Parathyroid adenoma (tissue), 2 donors: ENCODE measurements around the gene CCIN.

Experiments used
- H2AFZ ChIP-seq: fragments of 300-600 bp; sonication (generic); one replicate; pipeline ENCODE4 v1.7.0; 2017; ENCODE audit warnings: antibody characterized with exemption, mild to moderate bottlenecking
- H3K27ac ChIP-seq: fragments of 300-600 bp; sonication (generic); one replicate; pipeline ENCODE4 v1.7.0; 2017
- H3K27me3 ChIP-seq: fragments of 300-600 bp; sonication (generic); one replicate; pipeline ENCODE4 v1.7.0; 2017; ENCODE audit warnings: low read length; ENCODE audit not compliant: control insufficient read depth, insufficient read depth
- H3K36me3 ChIP-seq: fragments of 300-600 bp; sonication (generic); one replicate; pipeline ENCODE4 v1.7.0; 2017; ENCODE audit warnings: low read length; ENCODE audit not compliant: control insufficient read depth, insufficient read depth
- H3K4me1 ChIP-seq: fragments of 300-600 bp; sonication (generic); one replicate; pipeline ENCODE4 v1.7.0; 2017; ENCODE audit warnings: control low read depth
- H3K4me2 ChIP-seq: fragments of 300-600 bp; sonication (generic); one replicate; pipeline ENCODE4 v1.7.0; 2017; ENCODE audit warnings: low read length
- H3K4me3 ChIP-seq: fragments of 300-600 bp; sonication (generic); one replicate; pipeline ENCODE4 v1.7.0; 2017; ENCODE audit warnings: low read depth, low read length
- H3K79me2 ChIP-seq: fragments of 300-600 bp; sonication (generic); one replicate; pipeline ENCODE4 v1.7.0; 2017; ENCODE audit warnings: control low read depth
- H3K9ac ChIP-seq: fragments of 300-600 bp; sonication (generic); one replicate; pipeline ENCODE4 v1.7.0; 2017; ENCODE audit warnings: mild to moderate bottlenecking
- H3K9me3 ChIP-seq: fragments of 300-600 bp; sonication (generic); one replicate; pipeline ENCODE4 v1.7.0; 2017; ENCODE audit warnings: low read length; ENCODE audit not compliant: control insufficient read depth
- TF ChIP-seq, protein P1 (sequence below): fragments of 300-600 bp; sonication (generic); IDR thresholded peaks from one replicate; pipeline ENCODE4 v1.7.0; 2017; ENCODE audit warnings: antibody characterized with exemption, mild to moderate bottlenecking
- donor health status: primary hyperparathyroidism.

Gene CCIN

DNA sequence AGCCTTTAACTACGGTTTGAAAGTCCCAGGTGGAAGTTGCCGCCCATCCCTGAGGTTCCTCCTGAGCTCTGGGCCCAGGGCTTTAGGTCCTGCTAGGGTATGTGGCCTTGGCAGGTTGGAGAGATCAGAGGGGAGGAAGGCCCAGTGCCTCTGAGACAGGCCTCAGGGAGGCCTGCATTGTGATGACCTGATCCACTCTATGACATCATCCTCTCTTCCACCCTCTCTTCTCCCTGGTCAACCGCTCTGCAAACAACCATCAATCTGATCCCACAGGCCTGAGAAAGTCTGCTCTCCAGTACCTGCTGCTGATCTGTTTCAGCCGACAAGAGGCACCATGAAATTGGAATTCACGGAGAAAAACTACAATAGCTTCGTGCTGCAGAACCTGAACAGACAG, at the start of gene CCIN:
CCIN (plus strand) TSS at position 223 of the 400 bp plus-strand sequence; CDS start at position 338, 115 bp downstream.
- TF ChIP-seq, protein P1, sequence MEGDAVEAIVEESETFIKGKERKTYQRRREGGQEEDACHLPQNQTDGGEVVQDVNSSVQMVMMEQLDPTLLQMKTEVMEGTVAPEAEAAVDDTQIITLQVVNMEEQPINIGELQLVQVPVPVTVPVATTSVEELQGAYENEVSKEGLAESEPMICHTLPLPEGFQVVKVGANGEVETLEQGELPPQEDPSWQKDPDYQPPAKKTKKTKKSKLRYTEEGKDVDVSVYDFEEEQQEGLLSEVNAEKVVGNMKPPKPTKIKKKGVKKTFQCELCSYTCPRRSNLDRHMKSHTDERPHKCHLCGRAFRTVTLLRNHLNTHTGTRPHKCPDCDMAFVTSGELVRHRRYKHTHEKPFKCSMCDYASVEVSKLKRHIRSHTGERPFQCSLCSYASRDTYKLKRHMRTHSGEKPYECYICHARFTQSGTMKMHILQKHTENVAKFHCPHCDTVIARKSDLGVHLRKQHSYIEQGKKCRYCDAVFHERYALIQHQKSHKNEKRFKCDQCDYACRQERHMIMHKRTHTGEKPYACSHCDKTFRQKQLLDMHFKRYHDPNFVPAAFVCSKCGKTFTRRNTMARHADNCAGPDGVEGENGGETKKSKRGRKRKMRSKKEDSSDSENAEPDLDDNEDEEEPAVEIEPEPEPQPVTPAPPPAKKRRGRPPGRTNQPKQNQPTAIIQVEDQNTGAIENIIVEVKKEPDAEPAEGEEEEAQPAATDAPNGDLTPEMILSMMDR, result no peak
- H3K27ac ChIP-seq, result no peak within 1 kb of the TSS

DNA sequence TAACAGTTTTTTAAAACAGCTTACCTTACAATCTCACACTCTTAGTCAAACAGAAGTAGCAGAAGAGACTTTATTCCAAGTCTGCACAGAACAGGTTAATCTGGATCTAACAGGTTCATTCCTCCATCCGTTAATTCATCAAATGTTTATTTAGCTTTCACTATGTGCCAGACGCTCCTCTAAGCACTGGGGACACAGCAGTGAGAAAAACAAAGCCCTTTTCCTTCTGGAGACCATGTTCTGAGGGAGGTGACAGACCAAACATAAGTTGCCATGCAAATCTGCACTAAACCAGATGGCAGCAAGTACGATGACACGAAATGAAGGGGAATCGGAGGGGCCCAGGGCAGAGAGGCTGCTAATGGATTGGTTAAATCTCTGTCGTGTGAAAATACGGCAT, 49.7 kb upstream of the CCIN start:
- H3K27ac ChIP-seq, result no peak overlapping the region
- no peaks in the 10 kb centered on the region for H3K79me2 ChIP-seq
- H2AFZ ChIP-seq, result no peak overlapping the region
- no peak overlapping the region for H3K4me3 ChIP-seq
- no peak overlapping the region for H3K4me2 ChIP-seq
- H3K27me3 ChIP-seq, result no peaks in the 10 kb centered on the region
- no peak overlapping the region for H3K9ac ChIP-seq
- H3K36me3 ChIP-seq, result no peaks in the 10 kb centered on the region
- no peaks in the 10 kb centered on the region for H3K4me1 ChIP-seq
- H3K9me3 ChIP-seq, result no peaks in the 10 kb centered on the region
- TF ChIP-seq, protein P1, result no peak

More for the DNA sequence above, at the start of gene CCIN:
- Histone ChIP-seq H3K9me3 (no peaks in the 10 kb centered on the region), H3K4me1 (no peaks in the 10 kb centered on the region), H3K36me3 (no peaks in the 10 kb centered on the region), H3K9ac (no peak within 1 kb of the TSS), H3K4me3 (no peak within 1 kb of the TSS), H3K4me2 (no peak within 1 kb of the TSS), H2AFZ (no peak within 1 kb of the TSS), H3K79me2 (no peaks in the 10 kb centered on the region), H3K27me3 (no peaks in the 10 kb centered on the region)

DNA sequence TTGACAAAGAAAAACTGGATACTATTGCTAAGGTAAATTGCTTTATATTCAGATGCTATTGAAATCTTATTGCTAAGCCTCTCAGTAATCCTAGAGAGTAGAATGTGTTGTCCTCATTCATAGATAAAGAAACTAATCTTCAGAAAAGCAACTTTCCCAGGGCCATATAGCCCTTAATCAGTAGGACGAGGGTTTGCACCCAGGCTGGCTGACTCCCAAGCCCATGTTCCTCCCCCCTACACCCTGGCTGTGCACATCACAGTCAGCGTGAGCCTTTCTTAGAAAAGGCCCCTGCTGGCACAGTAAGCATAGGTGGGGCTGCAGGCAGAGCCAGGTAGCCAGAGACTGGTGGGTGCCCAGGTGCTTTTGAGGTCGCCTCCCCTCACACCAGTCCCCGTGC, 48.5 kb upstream of the CCIN start:
- H2AFZ ChIP-seq, result no peak overlapping the region
- no peak overlapping the region for H3K9ac ChIP-seq
- no peaks in the 10 kb centered on the region for H3K36me3 ChIP-seq
- no peak overlapping the region for H3K27ac ChIP-seq
- H3K4me2 ChIP-seq, result no peak overlapping the region
- no peaks in the 10 kb centered on the region for H3K4me1 ChIP-seq
- H3K79me2 ChIP-seq, result no peaks in the 10 kb centered on the region
- H3K4me3 ChIP-seq, result no peak overlapping the region
- no peaks in the 10 kb centered on the region for H3K9me3 ChIP-seq
- TF ChIP-seq, protein P1, result no peak
- no peaks in the 10 kb centered on the region for H3K27me3 ChIP-seq

DNA sequence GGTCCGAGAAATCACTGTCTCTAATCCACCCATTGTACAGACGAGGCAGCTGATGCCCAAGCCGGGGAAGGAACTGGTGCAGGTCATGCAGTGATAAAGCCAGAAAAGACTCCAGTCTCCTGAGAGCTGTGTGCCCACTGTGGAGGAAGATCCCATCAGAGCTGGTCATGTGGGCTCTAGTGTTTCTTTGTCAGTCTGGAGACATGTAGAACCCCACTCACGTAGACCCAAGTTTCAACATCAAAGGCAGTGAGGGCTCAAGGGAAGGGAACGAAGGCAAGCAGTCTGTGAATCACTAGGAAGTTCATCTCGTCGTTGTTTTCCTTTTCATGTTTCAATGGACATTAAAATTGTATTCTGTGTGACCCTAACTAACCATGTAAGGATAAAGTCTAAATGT, 47.2 kb upstream of the CCIN start:
- Histone ChIP-seq H3K9me3 (no peaks in the 10 kb centered on the region), H3K4me3 (no peak overlapping the region), H3K27me3 (no peaks in the 10 kb centered on the region), H3K36me3 (no peaks in the 10 kb centered on the region), H3K79me2 (no peaks in the 10 kb centered on the region), H3K27ac (no peak overlapping the region), H3K9ac (no peak overlapping the region), H2AFZ (no peak overlapping the region), H3K4me1 (no peaks in the 10 kb centered on the region), H3K4me2 (no peak overlapping the region)
- TF ChIP-seq, protein P1, result no peak

DNA sequence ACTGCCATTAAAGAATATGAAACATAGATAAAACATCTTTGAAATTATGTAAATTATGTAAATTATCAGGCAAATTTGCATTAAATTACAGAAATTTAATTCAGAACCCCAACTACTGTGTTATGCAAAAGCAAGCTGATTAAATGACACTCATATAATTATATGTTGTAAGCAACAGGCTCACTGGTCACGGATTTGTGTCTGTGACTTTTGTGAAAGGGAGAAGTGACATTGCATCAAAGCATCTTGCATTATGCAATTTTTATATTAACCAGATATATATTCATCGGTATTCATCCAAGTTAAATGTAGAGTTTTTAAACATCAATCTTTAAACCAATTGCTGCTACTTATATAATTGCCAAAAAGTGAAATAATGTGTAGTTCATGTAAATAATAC, 45.7 kb upstream of the CCIN start:
- H3K4me1 ChIP-seq, result no peaks in the 10 kb centered on the region
- H2AFZ ChIP-seq, result no peak overlapping the region
- no peaks in the 10 kb centered on the region for H3K9me3 ChIP-seq
- H3K27ac ChIP-seq, result no peak overlapping the region
- no peak overlapping the region for H3K4me2 ChIP-seq
- no peaks in the 10 kb centered on the region for H3K27me3 ChIP-seq
- TF ChIP-seq, protein P1, result no peak
- no peaks in the 10 kb centered on the region for H3K79me2 ChIP-seq
- H3K4me3 ChIP-seq, result no peak overlapping the region
- no peak overlapping the region for H3K9ac ChIP-seq
- H3K36me3 ChIP-seq, result no peaks in the 10 kb centered on the region
